Activated CD8-positive, alpha-beta memory T cell treated with anti-CD3 and anti-CD28 coated beads, Interleukin-2, amount 50 U/mL, for 4 hours (primary cell): Measurements from ENCODE around the gene RAPH1.
"Not testable (repeated sequence)": the region's sequence is repeated elsewhere in the genome, so short reads cannot be mapped to it uniquely, and the experiment has no call there.

Source experiments
- DNase-seq: peaks from one replicate; pipeline ENCODE4 v3.0.0-alpha.2; 2020

Gene RAPH1

GRCh38 chr2:203547356-203547755 is 12.3 kb upstream of the RAPH1 start:
- no peak for DNase-seq

DNA sequence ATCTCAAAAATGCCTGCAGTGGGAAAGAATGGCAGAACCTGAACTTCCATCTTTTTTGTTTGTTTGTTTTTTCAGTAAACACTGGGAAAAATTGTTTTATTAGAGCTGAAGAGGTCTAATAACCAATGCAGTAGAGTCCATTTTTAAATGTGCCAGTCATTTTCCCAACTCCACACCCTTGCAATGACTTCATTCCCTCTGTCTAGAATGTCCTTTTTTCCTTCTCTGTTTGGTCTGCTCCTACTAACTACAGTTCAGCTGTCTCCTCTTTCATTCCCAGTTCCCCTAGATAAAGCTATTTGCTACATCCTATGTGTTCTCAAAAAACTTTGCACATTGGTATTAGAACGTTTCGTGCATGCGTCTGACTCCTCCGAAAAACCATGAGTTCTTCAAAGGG is 9.3 kb upstream of the RAPH1 start:
- no peak for DNase-seq

GRCh38 chr2:203543898-203544328 is 8.8 kb upstream of the RAPH1 start:
- no peak for DNase-seq

GRCh38 chr2:203540598-203540997 is 5.5 kb upstream of the RAPH1 start:
- DNase-seq: not testable (repeated sequence)

DNA sequence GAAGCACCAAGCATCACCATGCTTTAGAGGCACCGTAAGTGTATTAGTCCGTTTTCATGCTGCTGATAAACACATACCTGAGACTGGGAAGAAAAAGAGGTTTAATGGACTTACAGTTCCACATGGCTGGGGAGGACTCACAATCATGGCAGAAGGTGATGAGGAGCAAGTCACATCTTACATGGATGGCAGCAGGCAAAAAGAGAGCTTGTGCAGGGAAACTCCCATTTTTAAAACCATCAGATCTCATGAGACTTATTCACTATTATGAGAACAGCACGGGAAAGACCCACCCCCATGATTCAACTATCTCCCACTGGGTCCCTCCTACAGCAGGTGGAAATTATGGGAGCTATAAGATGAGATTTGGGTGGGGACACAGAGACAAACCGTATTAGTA is 3.1 kb upstream of the RAPH1 start:
- DNase-seq: not testable (repeated sequence)

DNA sequence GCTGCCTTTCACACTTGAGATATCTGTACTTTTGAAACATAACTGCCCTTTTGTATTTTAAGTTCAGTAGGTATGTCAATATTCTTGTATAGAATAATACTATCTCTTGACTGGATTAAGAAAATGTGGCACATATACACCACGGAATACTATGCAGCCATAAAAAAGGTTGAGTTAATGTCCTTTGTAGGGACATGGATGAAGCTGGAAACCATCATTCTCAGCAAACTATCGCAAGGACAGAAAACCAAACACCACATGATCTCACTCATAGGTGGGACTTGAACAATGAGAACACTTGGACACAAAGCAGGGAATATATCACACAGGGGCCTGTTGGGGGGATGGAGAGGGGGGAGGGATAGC is 1.5 kb upstream of the RAPH1 start:
- DNase-seq: not testable (repeated sequence)

DNA sequence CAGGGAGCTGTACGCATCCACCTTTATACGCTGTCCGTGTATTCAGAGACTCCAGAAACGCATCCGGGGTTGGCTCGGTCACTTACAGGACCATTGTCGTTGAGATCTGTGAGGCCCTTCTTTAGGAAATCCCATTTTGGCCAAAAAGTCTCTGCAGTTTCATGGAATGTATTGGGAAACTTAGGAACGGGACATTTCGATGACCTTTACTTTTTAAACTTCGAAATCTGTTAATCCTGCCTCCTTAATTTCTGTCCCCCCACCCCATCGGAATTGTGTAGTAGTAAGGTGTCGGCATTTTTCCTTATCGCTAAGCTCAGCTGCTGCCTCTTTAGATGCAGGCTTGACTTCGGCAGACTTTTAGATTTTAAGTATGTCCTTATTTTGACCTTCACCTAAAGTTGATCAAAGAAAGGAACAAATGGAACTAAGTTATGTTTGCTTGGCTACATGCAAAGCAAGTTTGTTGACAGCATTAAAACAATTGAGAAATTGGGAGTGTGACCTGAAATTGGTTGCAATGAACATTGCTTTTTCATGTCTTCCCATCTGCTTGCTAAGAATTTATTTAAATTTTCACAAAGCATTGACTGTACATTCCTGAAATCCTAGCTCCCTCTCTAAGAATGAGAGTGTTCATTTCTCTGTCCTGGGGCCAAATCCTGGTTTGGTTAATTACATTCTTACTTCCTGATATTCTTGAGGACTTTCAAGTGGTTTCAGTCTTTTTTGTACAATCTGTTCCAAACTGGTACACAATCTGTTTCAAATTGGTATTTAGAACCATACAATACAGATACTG is 884 bp upstream of the RAPH1 start:
- DNase-seq: no peak

- peak; percentile 28 for DNase-seq
Measured at GRCh38 chr2:203534621-203535077, 452 bp downstream of the RAPH1 start.

DNA sequence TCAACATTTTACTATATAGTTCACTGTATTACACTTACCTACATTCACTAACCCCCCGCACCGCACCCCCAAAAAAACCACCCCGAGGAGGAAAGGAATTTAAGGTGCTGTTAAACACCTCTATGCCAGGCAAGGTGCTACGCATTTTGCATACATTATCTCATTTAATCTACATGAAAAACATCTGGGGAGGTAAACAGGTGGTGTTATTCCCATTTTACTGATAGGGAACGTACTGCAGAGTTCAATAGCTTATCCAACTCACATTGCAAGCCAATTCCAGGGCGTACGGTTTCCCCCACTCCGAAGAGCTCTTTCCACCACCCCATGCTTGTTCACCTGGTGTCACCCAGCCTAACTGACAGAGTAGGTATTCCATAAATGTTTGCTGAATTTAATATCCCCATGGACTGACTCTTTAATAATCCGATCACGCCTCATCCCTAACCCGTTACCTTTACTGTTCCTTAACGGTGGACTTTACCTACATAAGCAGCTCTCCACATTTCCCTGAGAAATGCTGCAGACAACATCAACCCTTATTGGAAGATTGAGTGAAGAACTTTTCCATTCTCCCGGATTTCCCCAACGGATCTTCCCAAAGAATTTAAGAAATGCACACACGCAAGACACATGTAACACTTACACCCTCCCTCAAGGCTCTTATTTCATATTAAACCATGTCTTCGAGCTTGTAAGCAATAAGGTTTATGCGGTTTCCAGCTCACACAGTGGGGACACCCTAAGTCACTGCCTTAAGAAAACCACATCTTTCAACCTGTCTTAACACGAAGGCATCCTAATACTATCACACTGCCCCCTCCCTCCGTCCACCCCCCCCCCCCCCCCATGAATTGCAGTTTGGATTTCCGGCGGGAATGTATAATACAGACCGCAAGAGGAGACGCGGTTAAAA is 1.2 kb downstream of the RAPH1 start:
- no peak for DNase-seq

DNA sequence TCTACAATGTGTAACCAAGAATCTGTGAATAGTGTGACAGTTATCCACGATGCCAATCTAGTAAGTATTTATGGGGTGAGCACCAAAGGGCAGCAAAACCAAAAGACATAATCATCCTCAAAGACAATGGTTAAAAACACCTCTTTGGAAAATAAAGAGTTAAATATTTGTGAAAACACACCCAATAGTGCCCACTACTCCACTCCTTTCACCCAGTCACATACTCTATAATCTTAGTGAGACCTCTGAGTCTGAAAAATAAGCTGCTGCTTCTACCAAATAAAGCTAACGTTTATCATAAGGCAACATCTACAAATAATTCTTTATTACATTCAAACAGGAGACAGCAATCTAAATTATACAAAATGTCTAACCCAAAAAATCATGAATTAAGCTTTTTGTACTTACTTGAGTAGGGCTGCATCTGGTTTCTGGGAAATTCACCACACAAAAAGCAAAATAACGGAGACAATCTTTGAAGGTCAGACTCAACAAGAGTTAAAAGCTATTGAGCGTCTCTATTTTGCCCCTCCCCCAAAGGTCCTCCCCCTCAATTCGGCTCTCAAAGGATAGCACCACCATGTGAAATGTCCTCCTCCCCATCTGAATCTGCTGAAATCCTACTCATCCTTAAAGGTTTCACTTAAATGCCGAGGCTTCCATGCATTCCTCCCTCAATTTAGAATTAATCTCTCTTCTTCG is 2.0 kb downstream of the RAPH1 start:
- no peak for DNase-seq

DNA sequence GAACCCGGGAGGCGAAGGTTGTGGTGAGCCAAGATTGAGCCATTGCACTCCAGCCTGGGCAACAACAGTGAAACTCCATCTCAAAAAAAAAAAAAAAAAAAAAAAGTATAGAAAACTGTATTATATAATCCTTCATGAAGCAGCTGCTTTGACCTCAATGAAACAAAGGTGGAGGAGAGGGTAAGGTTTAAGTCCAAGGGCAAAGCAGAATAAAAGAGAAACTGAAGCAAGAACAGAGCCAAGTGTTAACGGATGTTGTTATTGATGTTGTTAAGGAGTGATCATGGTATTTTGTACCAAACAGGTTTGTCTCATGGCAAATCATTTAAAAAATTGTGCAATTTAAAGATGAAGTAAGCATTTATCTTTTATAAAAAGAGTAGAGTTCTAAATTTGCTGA is 7.4 kb downstream of the RAPH1 start:
- DNase-seq: no peak

- DNase-seq: not testable (repeated sequence)
Measured at GRCh38 chr2:203513268-203513667, 21.8 kb downstream of the RAPH1 start.

DNA sequence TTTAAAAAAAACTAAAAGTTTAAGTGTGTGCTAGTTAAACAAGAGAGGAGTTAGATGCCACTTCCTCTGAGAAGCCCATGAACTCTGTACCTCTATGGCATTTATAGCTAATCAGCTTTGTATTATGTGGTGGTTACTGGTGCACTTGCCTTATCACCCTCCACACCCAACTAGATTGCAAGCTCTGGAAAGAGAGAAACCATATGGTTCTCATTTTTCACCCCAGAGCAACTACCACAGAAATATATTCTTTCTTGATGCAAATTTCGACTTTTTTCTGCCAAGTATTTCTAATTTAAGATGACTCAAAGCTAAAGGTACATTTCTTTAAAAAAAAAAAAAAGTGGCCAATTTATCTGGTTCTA is 24.2 kb downstream of the RAPH1 start:
- no peak for DNase-seq

DNA sequence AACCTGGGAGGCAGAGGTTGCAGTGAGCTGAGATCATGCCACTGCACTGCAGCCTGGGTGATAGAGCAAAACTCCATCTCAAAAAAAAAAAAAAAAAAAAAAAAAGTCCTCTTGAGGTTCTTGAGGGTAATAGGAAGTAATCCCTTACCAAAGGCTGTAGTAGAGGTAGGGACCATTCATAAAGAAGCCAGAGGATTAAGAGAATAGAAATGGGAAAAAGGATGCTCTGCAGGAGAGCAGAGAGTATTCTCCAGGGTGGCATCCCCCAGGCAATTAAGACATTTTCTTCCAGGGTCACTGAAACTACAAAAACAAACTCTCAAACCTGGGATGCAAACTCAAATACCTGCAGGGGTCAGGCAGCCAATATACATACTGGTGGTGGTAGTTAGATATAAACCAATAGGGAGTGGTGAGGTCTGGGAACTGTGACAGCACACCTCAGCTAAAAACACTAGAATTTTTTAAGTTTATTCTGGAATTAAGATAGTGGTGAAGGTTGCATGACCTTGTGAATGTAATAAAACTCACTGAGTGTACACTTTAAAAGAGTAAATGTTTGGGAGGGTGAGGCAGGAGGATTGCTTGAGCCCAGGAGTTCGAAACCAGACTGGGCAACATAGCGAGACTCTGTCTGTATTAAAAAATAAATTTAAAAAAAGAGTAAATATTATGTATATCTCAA is 24.7 kb downstream of the RAPH1 start:
- no peak for DNase-seq

DNA sequence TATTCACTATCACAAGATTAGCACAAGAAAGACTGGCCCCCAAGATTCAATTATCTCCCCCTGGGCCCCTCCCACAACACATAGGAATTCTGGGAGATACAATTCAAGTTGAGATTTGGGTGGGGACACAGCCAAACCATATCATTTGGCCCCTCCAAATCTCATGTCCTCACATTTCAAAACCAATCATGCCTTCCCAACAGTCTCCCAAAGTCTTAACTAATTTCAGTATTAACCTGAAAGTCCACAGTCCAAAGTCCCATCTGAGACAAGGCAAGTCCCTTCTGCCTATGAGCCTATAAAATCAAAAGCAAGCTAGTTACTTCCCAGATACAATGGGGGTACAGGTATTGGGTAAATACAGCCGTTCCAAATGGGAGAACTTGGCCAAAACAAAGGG is 31.6 kb downstream of the RAPH1 start:
- DNase-seq: not testable (repeated sequence)

DNA sequence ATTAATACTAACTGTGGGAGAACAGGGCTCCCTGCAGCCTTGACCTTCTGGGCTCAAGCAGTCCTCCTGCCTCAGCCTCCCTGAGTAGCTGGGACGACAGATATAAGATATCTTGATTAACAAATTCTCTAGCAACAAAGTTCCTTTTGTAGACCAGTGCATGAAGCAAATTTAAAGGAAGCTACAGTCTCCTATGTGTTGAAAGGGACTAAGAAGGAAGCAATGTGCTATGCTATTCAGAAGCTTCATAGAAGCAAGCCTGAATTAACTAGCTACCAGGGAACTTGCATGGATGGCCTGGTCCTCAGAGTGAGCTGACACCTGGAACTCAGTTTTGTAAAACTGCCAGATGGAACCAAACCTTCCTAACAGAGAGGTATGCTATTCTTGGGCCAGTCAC is 33.2 kb downstream of the RAPH1 start:
- no peak for DNase-seq

GRCh38 chr2:203500951-203501350 is 34.1 kb downstream of the RAPH1 start:
- DNase-seq: no peak

- DNase-seq: no peak
Measured at GRCh38 chr2:203500297-203500696, 34.8 kb downstream of the RAPH1 start.

- DNase-seq: no peak
Measured at GRCh38 chr2:203498161-203498560, 36.9 kb downstream of the RAPH1 start.

GRCh38 chr2:203492965-203493364 is 42.1 kb downstream of the RAPH1 start:
- no peak for DNase-seq

- DNase-seq: no peak
Measured at GRCh38 chr2:203490391-203490790, 44.7 kb downstream of the RAPH1 start.

DNA sequence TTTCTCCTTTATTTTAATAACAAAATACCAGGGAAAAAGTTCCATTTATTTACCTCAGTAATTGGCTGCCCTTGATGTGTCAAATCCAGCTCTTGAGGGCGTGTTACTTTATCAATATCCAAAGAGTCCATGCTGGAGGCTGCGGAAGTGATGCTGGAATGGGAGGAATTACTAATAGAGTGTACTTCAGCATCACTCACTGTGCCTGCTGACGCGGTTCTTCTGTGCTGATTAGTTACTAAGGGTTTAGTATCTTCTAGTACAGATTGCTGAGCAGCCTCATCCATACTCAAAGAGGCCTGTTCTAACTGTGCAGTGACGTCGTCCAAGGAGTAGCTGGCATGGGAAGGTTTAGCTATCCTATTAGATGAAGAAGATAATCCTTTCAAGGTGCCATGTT is 45.6 kb downstream of the RAPH1 start:
- no peak for DNase-seq
